ENCODE data around the gene ZNF273.
"Not testable (repeated sequence)": the region's sequence is repeated elsewhere in the genome, so short reads cannot be mapped to it uniquely, and the experiment has no call there.

ZNF273 gene

DNA sequence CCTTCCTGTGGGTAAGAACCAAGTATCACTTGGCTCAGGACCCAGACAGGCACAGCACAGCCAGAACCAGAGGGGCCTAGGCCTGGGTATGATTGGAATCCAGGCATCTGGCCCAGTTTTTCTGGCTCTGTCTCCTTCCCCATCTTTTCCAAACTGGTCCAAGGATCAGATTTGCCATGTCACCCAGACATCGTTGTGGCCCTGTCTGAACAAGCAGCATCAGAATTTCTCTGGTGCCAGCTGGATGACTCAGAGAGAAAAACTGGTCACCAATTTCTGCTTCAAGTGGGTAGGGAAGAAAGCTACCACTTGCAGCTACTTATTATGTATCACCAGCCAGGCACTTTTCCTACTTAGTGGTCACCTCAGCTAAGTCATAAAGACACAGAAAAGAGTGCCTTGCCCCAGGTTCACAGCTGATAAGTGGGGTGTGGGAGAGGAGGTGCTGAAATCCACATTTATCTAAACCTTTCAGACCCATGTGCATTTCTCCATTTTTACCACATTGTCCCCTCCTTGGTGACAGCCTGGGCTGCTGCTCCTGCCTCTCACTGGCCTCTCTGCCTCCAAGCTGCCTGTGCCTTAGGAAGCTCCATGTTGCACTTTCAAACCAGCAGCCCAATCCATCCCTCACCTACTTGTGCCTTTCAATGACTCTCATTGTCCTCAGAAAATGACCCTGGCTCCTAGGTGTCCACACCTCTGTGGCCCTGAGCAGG is 11.6 kb upstream of the ZNF273 start:
- not testable (repeated sequence) for H3K9ac ChIP-seq (ENCODE audit: low read length); H3K9me3 ChIP-seq (ENCODE audit: control insufficient read depth, low read length); H2BK5ac ChIP-seq (ENCODE audit: low read depth, low read length, poor library complexity, severe bottlenecking); H3K14ac ChIP-seq (ENCODE audit: low read length in 2 of 2); H2BK15ac ChIP-seq (ENCODE audit: low read depth, poor library complexity, severe bottlenecking); H4K91ac ChIP-seq (ENCODE audit: low read length); H2AK5ac ChIP-seq (ENCODE audit: low read length, severe bottlenecking); H3K4me2 ChIP-seq (ENCODE audit: low read length, poor library complexity, severe bottlenecking); H3K79me1 ChIP-seq (replicated peaks; ENCODE audit: low read length, poor library complexity, severe bottlenecking); H2BK120ac ChIP-seq (ENCODE audit: low read depth, low read length); H4K8ac ChIP-seq (ENCODE audit: low read length); H2AFZ ChIP-seq (ENCODE audit: low read depth, low read length); H2BK12ac ChIP-seq (ENCODE audit: low read length in 2 of 2); H3K23ac ChIP-seq (ENCODE audit: low read length in 2 of 2); H3K4me3 ChIP-seq (ENCODE audit: insufficient read depth in 1 of 2, low read depth in 1 of 2, low read length in 2 of 2); H3K36me3 ChIP-seq (ENCODE audit: control insufficient read depth in 1 of 2, insufficient read depth in 2 of 2, low read depth in 1 of 2, low read length in 2 of 2); H3K18ac ChIP-seq (ENCODE audit: low read depth in 1 of 2, low read length in 2 of 2); H3K4ac ChIP-seq (ENCODE audit: low read depth in 1 of 2, low read length in 2 of 2); H3K27ac ChIP-seq (ENCODE audit: low read length, poor library complexity, severe bottlenecking); DNase-seq
- H3K27me3 ChIP-seq (ENCODE audit: control insufficient read depth in 1 of 2, insufficient read depth in 1 of 2, low read length in 2 of 2) = peaks cover 26 to 59% of the 10 kb centered on the region in 2 experiments
- WGBS = no CpG with 5 or more reads among the region's 1 CpG
- peaks cover 18% of the 10 kb centered on the region for H3K4me1 ChIP-seq (ENCODE audit: control insufficient read depth, insufficient read depth, low read depth, low read length)

GRCh38 chr7:64892116-64892515 is 11.0 kb upstream of the ZNF273 start:
- Histone ChIP-seq H3K18ac (ENCODE audit: low read depth in 1 of 2, low read length in 2 of 2) (no peak overlapping the region), H3K79me1 (replicated peaks; ENCODE audit: low read length, poor library complexity, severe bottlenecking) (no peaks in the 10 kb centered on the region), H2BK12ac (ENCODE audit: low read length in 2 of 2) (no peak overlapping the region), H3K27ac (ENCODE audit: low read length, poor library complexity, severe bottlenecking) (no peak overlapping the region), H3K9me3 (ENCODE audit: control insufficient read depth, low read length) (no peaks in the 10 kb centered on the region), H3K36me3 (ENCODE audit: control insufficient read depth in 1 of 2, insufficient read depth in 2 of 2, low read depth in 1 of 2, low read length in 2 of 2) (no peaks in the 10 kb centered on the region), H2BK120ac (ENCODE audit: low read depth, low read length) (no peak overlapping the region), H4K8ac (ENCODE audit: low read length) (no peak overlapping the region), H3K9ac (ENCODE audit: low read length) (no peak overlapping the region), H3K14ac (ENCODE audit: low read length in 2 of 2) (no peak overlapping the region), H2BK5ac (ENCODE audit: low read depth, low read length, poor library complexity, severe bottlenecking) (no peak overlapping the region), H2AK5ac (ENCODE audit: low read length, severe bottlenecking) (no peak overlapping the region), H4K91ac (ENCODE audit: low read length) (no peak overlapping the region), H3K23ac (ENCODE audit: low read length in 2 of 2) (no peak overlapping the region), H3K4me2 (ENCODE audit: low read length, poor library complexity, severe bottlenecking) (no peak overlapping the region), H2AFZ (ENCODE audit: low read depth, low read length) (no peak overlapping the region), H3K4me1 (ENCODE audit: control insufficient read depth, insufficient read depth, low read depth, low read length) (peaks cover 18% of the 10 kb centered on the region), H2BK15ac (ENCODE audit: low read depth, poor library complexity, severe bottlenecking) (no peak overlapping the region), H3K4me3 (ENCODE audit: insufficient read depth in 1 of 2, low read depth in 1 of 2, low read length in 2 of 2) (no peak overlapping the region), H3K27me3 (ENCODE audit: control insufficient read depth in 1 of 2, insufficient read depth in 1 of 2, low read length in 2 of 2) (peaks cover 24 to 56% of the 10 kb centered on the region in 2 experiments), H3K4ac (ENCODE audit: low read depth in 1 of 2, low read length in 2 of 2) (no peak overlapping the region)
- no peak for DNase-seq

DNA sequence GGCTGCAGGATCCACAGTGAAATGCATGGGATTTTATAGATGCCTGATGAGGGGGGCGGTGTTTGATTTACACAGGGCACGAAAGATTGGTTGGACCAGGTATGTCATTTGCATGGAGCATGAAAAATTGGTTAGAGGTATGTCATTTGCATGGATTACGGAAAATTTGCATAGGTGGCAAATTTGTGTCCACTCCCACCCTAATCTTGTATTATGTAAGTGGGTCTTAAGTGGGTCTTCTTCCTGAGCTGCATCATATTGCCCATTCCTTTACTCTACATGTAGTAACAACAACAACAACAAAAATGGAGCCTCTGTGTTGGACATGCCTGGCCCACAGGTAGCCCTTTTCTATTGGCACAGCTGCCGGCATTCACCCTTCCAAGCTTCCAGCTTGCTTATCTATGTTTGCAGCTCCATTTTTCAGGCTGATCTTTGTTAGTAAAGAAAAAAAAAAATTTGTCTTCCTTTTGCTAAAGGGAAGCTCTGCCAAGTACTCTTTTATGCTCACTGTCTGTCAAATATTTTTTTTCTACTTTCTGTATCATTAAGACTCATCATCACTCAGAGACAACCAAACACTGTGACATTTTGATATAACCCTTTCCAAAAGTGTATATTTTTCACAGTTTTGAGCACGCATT is 10.3 kb upstream of the ZNF273 start:
- Histone ChIP-seq H2AFZ (ENCODE audit: low read depth, low read length) (no peak overlapping the region), H3K18ac (ENCODE audit: low read depth in 1 of 2, low read length in 2 of 2) (no peak overlapping the region), H2BK5ac (ENCODE audit: low read depth, low read length, poor library complexity, severe bottlenecking) (no peak overlapping the region), H3K4me1 (ENCODE audit: control insufficient read depth, insufficient read depth, low read depth, low read length) (peaks cover 18% of the 10 kb centered on the region), H2BK15ac (ENCODE audit: low read depth, poor library complexity, severe bottlenecking) (no peak overlapping the region), H3K27ac (ENCODE audit: low read length, poor library complexity, severe bottlenecking) (no peak overlapping the region), H3K9ac (ENCODE audit: low read length) (no peak overlapping the region), H3K23ac (ENCODE audit: low read length in 2 of 2) (no peak overlapping the region), H3K27me3 (ENCODE audit: control insufficient read depth in 1 of 2, insufficient read depth in 1 of 2, low read length in 2 of 2) (peaks cover 22 to 49% of the 10 kb centered on the region in 2 experiments), H2BK12ac (ENCODE audit: low read length in 2 of 2) (no peak overlapping the region), H3K4ac (ENCODE audit: low read depth in 1 of 2, low read length in 2 of 2) (no peak overlapping the region), H2AK5ac (ENCODE audit: low read length, severe bottlenecking) (no peak overlapping the region), H3K36me3 (ENCODE audit: control insufficient read depth in 1 of 2, insufficient read depth in 2 of 2, low read depth in 1 of 2, low read length in 2 of 2) (no peaks in the 10 kb centered on the region), H3K4me2 (ENCODE audit: low read length, poor library complexity, severe bottlenecking) (no peak overlapping the region), H2BK120ac (ENCODE audit: low read depth, low read length) (no peak overlapping the region), H3K79me1 (replicated peaks; ENCODE audit: low read length, poor library complexity, severe bottlenecking) (no peaks in the 10 kb centered on the region), H4K91ac (ENCODE audit: low read length) (no peak overlapping the region), H3K4me3 (ENCODE audit: insufficient read depth in 1 of 2, low read depth in 1 of 2, low read length in 2 of 2) (no peak overlapping the region), H3K14ac (ENCODE audit: low read length in 2 of 2) (no peak overlapping the region), H4K8ac (ENCODE audit: low read length) (no peak overlapping the region), H3K9me3 (ENCODE audit: control insufficient read depth, low read length) (no peaks in the 10 kb centered on the region)
- no peak for DNase-seq
- 92% methylated on average over 4 of the region's 5 CpGs for WGBS

- H4K8ac ChIP-seq (ENCODE audit: low read length) = no peak overlapping the region
- WGBS = 70% methylated on average over 1 of the region's 5 CpGs
- no peak for DNase-seq
Measured at GRCh38 chr7:64893401-64893800, 9.7 kb upstream of the ZNF273 start.

More at GRCh38 chr7:64893401-64893800, 9.7 kb upstream of the ZNF273 start:
- no peak overlapping the region for H2AK5ac ChIP-seq (ENCODE audit: low read length, severe bottlenecking)
- no peaks in the 10 kb centered on the region for H3K79me1 ChIP-seq (replicated peaks; ENCODE audit: low read length, poor library complexity, severe bottlenecking)
- H3K36me3 ChIP-seq (ENCODE audit: control insufficient read depth in 1 of 2, insufficient read depth in 2 of 2, low read depth in 1 of 2, low read length in 2 of 2) = no peaks in the 10 kb centered on the region
- H4K91ac ChIP-seq (ENCODE audit: low read length) = no peak overlapping the region
- no peak overlapping the region for H3K4ac ChIP-seq (ENCODE audit: low read depth in 1 of 2, low read length in 2 of 2)
- no peak overlapping the region for H3K14ac ChIP-seq (ENCODE audit: low read length in 2 of 2)
- peaks cover 14% of the 10 kb centered on the region for H3K4me1 ChIP-seq (ENCODE audit: control insufficient read depth, insufficient read depth, low read depth, low read length)
- H3K4me3 ChIP-seq (ENCODE audit: insufficient read depth in 1 of 2, low read depth in 1 of 2, low read length in 2 of 2) = no peak overlapping the region
- H3K27me3 ChIP-seq (ENCODE audit: control insufficient read depth in 1 of 2, insufficient read depth in 1 of 2, low read length in 2 of 2) = peaks cover 16 to 43% of the 10 kb centered on the region in 2 experiments
- H3K4me2 ChIP-seq (ENCODE audit: low read length, poor library complexity, severe bottlenecking) = no peak overlapping the region
- H3K9ac ChIP-seq (ENCODE audit: low read length) = no peak overlapping the region
- no peak overlapping the region for H2BK120ac ChIP-seq (ENCODE audit: low read depth, low read length)
- H2BK12ac ChIP-seq (ENCODE audit: low read length in 2 of 2) = no peak overlapping the region
- no peak overlapping the region for H2AFZ ChIP-seq (ENCODE audit: low read depth, low read length)
- H3K9me3 ChIP-seq (ENCODE audit: control insufficient read depth, low read length) = no peaks in the 10 kb centered on the region
- no peak overlapping the region for H3K18ac ChIP-seq (ENCODE audit: low read depth in 1 of 2, low read length in 2 of 2)
- H3K27ac ChIP-seq (ENCODE audit: low read length, poor library complexity, severe bottlenecking) = no peak overlapping the region
- no peak overlapping the region for H2BK5ac ChIP-seq (ENCODE audit: low read depth, low read length, poor library complexity, severe bottlenecking)
- no peak overlapping the region for H3K23ac ChIP-seq (ENCODE audit: low read length in 2 of 2)
- no peak overlapping the region for H2BK15ac ChIP-seq (ENCODE audit: low read depth, poor library complexity, severe bottlenecking)
